WTC11 (cell line): ENCODE measurements around the gene PRDM12. TPM values are rescaled to one million over a fixed set of nuclear protein-coding genes. Genes with fewer than 3 reads are reported as not detected.

Source experiments
- ATAC-seq: fragments of 200-7000 bp; cut with Tn5 transposase; 2 replicates; pipeline ENCODE4 v1.10.0; 2021; ENCODE audit warnings: mild to moderate bottlenecking, moderate library complexity
- CTCF ChIA-PET: fragments of 300-600 bp; sonication (Branson Sonifier 250); formaldehyde crosslinking; loops from one replicate; lab custom pipeline; 2021; ENCODE audit warnings: antibody characterized with exemption; lab: Charles Lee
- POLR2A ChIA-PET: fragments of 350-600 bp; sonication (Branson Sonifier 250); formaldehyde crosslinking; loops from one replicate; lab custom pipeline; 2021; ENCODE audit warnings: antibody characterized with exemption; lab: Charles Lee
- DNase-seq: peaks from one replicate; pipeline ENCODE4 v3.0.0; 2021; ENCODE audit warnings: low spot score
- H3K27ac Mint-ChIP-seq: 2 replicates; pipeline ENCODE4 v1.8.0; 2021; ENCODE audit warnings: mixed read lengths
- H3K27me3 Mint-ChIP-seq: 2 replicates; pipeline ENCODE4 v1.8.0; 2021; ENCODE audit warnings: low read depth, mild to moderate bottlenecking, moderate library complexity, mixed read lengths
- H3K36me3 Mint-ChIP-seq: 2 replicates; pipeline ENCODE4 v1.8.0; 2021; ENCODE audit warnings: mixed read lengths
- H3K4me1 Mint-ChIP-seq: 2 replicates; pipeline ENCODE4 v1.8.0; 2022; ENCODE audit warnings: mixed read lengths
- H3K4me3 Mint-ChIP-seq: 2 replicates; pipeline ENCODE4 v1.8.0; 2021; ENCODE audit warnings: mild to moderate bottlenecking, moderate library complexity, mixed read lengths
- H3K9me3 Mint-ChIP-seq: 2 replicates; pipeline ENCODE4 v1.8.0; 2021; ENCODE audit warnings: mixed read lengths
- ELF4 ChIP-seq: sonication (generic); formaldehyde crosslinking; IDR thresholded peaks from 2 replicates; pipeline ENCODE4 v1.8.1; 2022; ENCODE audit warnings: low read depth, mild to moderate bottlenecking, moderate library complexity, missing genetic modification reagents
- ESRRA ChIP-seq: sonication (generic); formaldehyde crosslinking; IDR thresholded peaks from 2 replicates; pipeline ENCODE4 v1.8.1; 2022; ENCODE audit warnings: mild to moderate bottlenecking, missing genetic modification reagents, borderline replicate concordance
- FOXJ3 ChIP-seq: sonication (generic); formaldehyde crosslinking; IDR thresholded peaks from 2 replicates; pipeline ENCODE4 v1.9.0; 2021; ENCODE audit warnings: missing genetic modification reagents, mild to moderate bottlenecking, borderline replicate concordance
- MXD4 ChIP-seq: fragments of 250-450 bp; sonication (Bioruptor Pico); IDR thresholded peaks from 2 replicates; pipeline ENCODE4 v1.8.0; 2021; ENCODE audit warnings: mild to moderate bottlenecking, moderate library complexity, borderline replicate concordance
- MYBL2 ChIP-seq: sonication (generic); formaldehyde crosslinking; IDR thresholded peaks from 2 replicates; pipeline ENCODE4 v1.8.1; 2023; ENCODE audit warnings: mild to moderate bottlenecking, moderate library complexity, missing genetic modification reagents
- NR1H2 ChIP-seq: sonication (generic); formaldehyde crosslinking; IDR thresholded peaks from 2 replicates; pipeline ENCODE4 v1.9.0; 2021; ENCODE audit warnings: mild to moderate bottlenecking, moderate library complexity, missing genetic modification reagents
- NR3C1 ChIP-seq: sonication (generic); formaldehyde crosslinking; conservative IDR thresholded peaks from 2 replicates; pipeline ENCODE4 v1.8.1; 2023; ENCODE audit warnings: low read depth, mild to moderate bottlenecking, missing genetic modification reagents
- OVOL2 ChIP-seq: fragments of 250-450 bp; sonication (Bioruptor Pico); IDR thresholded peaks from 2 replicates; pipeline ENCODE4 v1.9.0; 2021; ENCODE audit warnings: mild to moderate bottlenecking, borderline replicate concordance
- SOX15 ChIP-seq: fragments of 250-450 bp; sonication (Bioruptor Pico); IDR thresholded peaks from 2 replicates; pipeline ENCODE4 v1.9.0; 2021; ENCODE audit warnings: mild to moderate bottlenecking
- ZBTB21 ChIP-seq: sonication (generic); formaldehyde crosslinking; IDR thresholded peaks from 2 replicates; pipeline ENCODE4 v1.8.1; 2023; ENCODE audit warnings: mild to moderate bottlenecking, missing genetic modification reagents, borderline replicate concordance
- ZNF121 ChIP-seq: sonication (generic); formaldehyde crosslinking; IDR thresholded peaks from 2 replicates; pipeline ENCODE4 v1.8.0; 2023; ENCODE audit warnings: missing genetic modification reagents
- ZNF138 ChIP-seq: sonication (generic); formaldehyde crosslinking; conservative IDR thresholded peaks from 2 replicates; pipeline ENCODE4 v1.8.1; 2022; ENCODE audit warnings: mild to moderate bottlenecking, moderate library complexity, missing genetic modification reagents
- ZNF423 ChIP-seq: fragments of 250-450 bp; sonication (Bioruptor Pico); IDR thresholded peaks from 2 replicates; pipeline ENCODE4 v2.1.2; 2022; ENCODE audit warnings: mild to moderate bottlenecking, moderate library complexity
- total RNA-seq: library from RNA; stranded (reverse); gene quantifications from 3 replicates; pipeline ENCODE4 v1.2.3, GENCODE V29; 2021
- TF ChIP-seq, protein P1 (sequence below): fragments of 250-450 bp; sonication (Bioruptor Pico); IDR thresholded peaks from 2 replicates; pipeline ENCODE4 v1.9.0; 2021; ENCODE audit warnings: mild to moderate bottlenecking
- TF ChIP-seq, protein P2 (sequence below): sonication (generic); formaldehyde crosslinking; IDR thresholded peaks from 2 replicates; pipeline ENCODE4 v1.8.0; 2022; ENCODE audit warnings: mild to moderate bottlenecking, missing genetic modification reagents
- TF ChIP-seq, protein P3 (sequence below): fragments of 250-450 bp; sonication (Bioruptor Pico); conservative IDR thresholded peaks from 2 replicates; pipeline ENCODE4 v1.9.0; 2021; ENCODE audit warnings: mild to moderate bottlenecking
- TF ChIP-seq, protein P4 (sequence below): sonication (generic); formaldehyde crosslinking; IDR thresholded peaks from 2 replicates; pipeline ENCODE4 v1.8.1; 2023; ENCODE audit warnings: mild to moderate bottlenecking, missing genetic modification reagents
- TF ChIP-seq, protein P5 (sequence below): sonication (generic); formaldehyde crosslinking; IDR thresholded peaks from 2 replicates; pipeline ENCODE4 v1.8.0; 2022; ENCODE audit warnings: missing genetic modification reagents

The PRDM12 gene
- total RNA-seq, 1 experiment from 2014 or later = 0.09 TPM

DNA sequence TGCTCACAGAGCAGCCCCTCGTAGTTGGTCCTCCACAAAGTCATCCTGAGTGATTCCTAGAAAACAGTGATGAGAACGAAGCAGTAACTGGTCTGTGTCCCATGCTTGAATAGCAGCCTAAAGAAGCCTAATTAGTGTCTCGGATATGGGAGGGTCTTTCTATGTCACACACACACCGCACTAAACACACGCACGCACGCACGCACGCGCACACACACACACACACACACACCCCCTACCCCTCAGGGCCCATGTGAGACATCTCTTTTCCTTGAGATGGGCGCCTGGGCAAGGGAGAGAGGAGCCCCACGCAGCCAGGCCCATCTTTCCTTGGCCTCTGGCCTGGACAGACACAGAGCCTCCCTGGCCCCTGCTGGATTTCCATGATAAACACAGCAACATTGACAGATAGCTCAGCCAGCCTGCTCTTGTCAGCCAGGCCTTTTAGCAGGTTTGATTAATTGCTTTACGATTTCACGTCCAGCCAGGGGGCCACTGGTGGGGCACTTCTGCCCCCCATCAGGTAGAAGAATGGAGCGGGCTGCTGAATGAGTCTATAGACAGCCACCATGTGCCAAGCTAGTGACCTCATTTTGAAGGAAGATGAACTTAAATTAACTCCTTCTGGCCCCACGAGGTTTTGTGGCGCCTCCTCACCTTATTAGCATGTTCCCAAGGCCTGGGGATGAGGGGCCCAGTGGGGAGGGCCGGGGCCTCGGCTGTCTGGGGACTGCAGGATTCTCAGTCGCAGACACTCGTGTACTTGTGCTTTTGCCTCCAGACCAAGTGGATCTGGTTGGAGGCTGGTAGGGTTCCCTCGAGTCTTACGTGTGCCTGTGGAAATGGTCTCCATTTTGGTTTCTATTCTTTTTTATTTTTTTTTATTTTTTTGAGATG, 36.2 kb upstream of the PRDM12 start:
- Mint-ChIP-seq H3K4me3 (no peak overlapping the region), H3K9me3 (no peaks in the 10 kb centered on the region), H3K36me3 (peaks cover 71% of the 10 kb centered on the region), H3K4me1 (peaks cover 28% of the 10 kb centered on the region), H3K27me3 (no peaks in the 10 kb centered on the region), H3K27ac (peak overlapping the region; percentile 15; the same call in 1 of the 2 replicates)
- TF ChIP-seq, protein P1, sequence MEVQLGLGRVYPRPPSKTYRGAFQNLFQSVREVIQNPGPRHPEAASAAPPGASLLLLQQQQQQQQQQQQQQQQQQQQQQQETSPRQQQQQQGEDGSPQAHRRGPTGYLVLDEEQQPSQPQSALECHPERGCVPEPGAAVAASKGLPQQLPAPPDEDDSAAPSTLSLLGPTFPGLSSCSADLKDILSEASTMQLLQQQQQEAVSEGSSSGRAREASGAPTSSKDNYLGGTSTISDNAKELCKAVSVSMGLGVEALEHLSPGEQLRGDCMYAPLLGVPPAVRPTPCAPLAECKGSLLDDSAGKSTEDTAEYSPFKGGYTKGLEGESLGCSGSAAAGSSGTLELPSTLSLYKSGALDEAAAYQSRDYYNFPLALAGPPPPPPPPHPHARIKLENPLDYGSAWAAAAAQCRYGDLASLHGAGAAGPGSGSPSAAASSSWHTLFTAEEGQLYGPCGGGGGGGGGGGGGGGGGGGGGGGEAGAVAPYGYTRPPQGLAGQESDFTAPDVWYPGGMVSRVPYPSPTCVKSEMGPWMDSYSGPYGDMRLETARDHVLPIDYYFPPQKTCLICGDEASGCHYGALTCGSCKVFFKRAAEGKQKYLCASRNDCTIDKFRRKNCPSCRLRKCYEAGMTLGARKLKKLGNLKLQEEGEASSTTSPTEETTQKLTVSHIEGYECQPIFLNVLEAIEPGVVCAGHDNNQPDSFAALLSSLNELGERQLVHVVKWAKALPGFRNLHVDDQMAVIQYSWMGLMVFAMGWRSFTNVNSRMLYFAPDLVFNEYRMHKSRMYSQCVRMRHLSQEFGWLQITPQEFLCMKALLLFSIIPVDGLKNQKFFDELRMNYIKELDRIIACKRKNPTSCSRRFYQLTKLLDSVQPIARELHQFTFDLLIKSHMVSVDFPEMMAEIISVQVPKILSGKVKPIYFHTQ (CRISPR knock-in tag) = no peak
- TF ChIP-seq ZNF423 (CRISPR knock-in tag) (no peak), NR1H2 (CRISPR knock-in tag) (no peak), ESRRA (CRISPR knock-in tag) (no peak), MYBL2 (CRISPR knock-in tag) (no peak), NR3C1 (no peak), SOX15 (CRISPR knock-in tag) (no peak), MXD4 (CRISPR knock-in tag) (no peak), ZNF138 (CRISPR knock-in tag) (no peak), ZBTB21 (CRISPR knock-in tag) (no peak)
- TF ChIP-seq, protein P2, sequence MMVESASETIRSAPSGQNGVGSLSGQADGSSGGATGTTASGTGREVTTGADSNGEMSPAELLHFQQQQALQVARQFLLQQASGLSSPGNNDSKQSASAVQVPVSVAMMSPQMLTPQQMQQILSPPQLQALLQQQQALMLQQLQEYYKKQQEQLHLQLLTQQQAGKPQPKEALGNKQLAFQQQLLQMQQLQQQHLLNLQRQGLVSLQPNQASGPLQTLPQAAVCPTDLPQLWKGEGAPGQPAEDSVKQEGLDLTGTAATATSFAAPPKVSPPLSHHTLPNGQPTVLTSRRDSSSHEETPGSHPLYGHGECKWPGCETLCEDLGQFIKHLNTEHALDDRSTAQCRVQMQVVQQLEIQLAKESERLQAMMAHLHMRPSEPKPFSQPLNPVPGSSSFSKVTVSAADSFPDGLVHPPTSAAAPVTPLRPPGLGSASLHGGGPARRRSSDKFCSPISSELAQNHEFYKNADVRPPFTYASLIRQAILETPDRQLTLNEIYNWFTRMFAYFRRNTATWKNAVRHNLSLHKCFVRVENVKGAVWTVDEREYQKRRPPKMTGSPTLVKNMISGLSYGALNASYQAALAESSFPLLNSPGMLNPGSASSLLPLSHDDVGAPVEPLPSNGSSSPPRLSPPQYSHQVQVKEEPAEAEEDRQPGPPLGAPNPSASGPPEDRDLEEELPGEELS (CRISPR knock-in tag) = no peak
- TF ChIP-seq, protein P3, sequence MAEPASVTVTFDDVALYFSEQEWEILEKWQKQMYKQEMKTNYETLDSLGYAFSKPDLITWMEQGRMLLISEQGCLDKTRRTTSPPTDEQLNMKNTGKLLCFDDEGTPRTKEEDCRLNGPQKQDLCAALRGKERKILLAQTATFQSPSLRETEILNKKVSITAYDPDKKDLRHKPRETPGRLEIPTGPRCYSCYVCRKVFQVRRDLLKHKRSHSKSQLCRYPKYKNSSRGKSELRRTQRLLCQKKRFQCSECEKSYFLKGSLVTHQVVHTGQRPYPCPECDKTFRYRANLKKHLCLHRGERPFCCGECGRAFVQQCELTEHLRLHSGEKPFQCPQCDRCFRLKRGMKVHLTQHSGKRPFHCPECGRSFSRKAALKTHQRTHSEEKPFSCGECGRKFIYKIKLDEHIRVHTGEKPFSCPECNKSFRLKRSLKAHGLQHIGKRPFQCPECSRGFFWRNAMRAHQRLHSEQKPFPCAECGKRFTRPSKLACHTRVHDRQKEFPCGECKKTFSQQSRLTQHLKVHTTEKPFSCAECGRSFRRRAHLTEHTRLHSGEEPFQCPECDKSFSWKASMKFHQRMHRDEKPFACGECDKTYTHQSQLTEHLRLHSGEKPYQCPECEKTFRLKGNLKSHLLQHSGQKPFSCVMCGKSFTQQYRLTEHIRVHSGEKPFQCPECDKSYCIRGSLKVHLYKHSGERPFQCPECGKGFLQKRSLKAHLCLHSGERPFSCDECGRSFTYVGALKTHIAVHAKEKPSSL (CRISPR knock-in tag) = no peak
- TF ChIP-seq, protein P4, sequence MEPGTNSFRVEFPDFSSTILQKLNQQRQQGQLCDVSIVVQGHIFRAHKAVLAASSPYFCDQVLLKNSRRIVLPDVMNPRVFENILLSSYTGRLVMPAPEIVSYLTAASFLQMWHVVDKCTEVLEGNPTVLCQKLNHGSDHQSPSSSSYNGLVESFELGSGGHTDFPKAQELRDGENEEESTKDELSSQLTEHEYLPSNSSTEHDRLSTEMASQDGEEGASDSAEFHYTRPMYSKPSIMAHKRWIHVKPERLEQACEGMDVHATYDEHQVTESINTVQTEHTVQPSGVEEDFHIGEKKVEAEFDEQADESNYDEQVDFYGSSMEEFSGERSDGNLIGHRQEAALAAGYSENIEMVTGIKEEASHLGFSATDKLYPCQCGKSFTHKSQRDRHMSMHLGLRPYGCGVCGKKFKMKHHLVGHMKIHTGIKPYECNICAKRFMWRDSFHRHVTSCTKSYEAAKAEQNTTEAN (CRISPR knock-in tag) = no peak
- DNase-seq = no peak
- ATAC-seq = no peak
- POLR2A ChIA-PET = no interaction called here
- CTCF ChIA-PET = interaction anchor here (2.2 to 2.5 kb wide), 2 partner anchors 56 to 168 kb away, joined by 10 read pairs; no protein-coding TSS in a partner anchor

DNA sequence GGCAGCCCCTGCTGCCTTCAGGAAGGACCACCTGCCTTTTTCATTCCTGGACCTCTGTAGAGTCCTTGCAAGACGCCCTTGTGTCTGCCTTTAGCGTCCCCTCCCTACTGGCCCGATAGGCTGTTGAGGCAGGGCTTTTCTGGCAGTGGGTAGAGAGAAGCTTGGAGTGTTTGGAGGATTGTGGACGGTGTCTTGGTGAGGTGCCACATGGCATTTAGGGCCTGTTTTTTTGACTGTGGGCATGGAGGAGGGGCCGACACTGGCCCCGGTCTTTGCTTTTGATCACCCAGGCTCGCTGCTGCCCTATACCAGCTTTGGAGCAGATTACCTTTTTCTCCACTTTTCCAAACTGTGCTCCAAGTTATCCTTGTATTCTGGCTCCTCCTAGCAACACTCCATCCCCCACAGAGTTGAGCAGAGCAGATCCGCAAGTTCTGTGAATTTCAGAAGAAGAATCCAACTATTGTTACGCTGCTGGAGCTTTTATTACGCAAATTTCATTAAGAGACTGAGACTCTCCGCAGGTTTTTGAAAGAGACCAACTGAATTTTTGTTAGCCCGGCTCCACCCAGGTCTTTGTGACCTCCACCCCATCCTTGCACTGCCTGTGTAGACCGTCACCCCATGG, 34.8 kb upstream of the PRDM12 start:
- H3K27ac Mint-ChIP-seq = peak overlapping the region; percentile 95
- H3K36me3 Mint-ChIP-seq = peaks cover 60% of the 10 kb centered on the region
- CTCF ChIA-PET = interaction anchor here (0.6 to 1.2 kb wide), 2 partner anchors 53 to 55 kb away, joined by 3 read pairs; no protein-coding TSS in a partner anchor
- H3K4me3 Mint-ChIP-seq = peak overlapping the region; percentile 38
- DNase-seq (no peak), ATAC-seq (peak; percentile 46)
- H3K4me1 Mint-ChIP-seq = peaks cover 28% of the 10 kb centered on the region
- H3K27me3 Mint-ChIP-seq = no peaks in the 10 kb centered on the region
- POLR2A ChIA-PET = interaction anchor here (0.6 kb wide), 2 partner anchors 23 to 133 kb away, joined by 4 read pairs; no protein-coding TSS in a partner anchor
- TF ChIP-seq OVOL2 (CRISPR knock-in tag) (no peak), ZNF121 (no peak), ELF4 (CRISPR knock-in tag) (no peak), FOXJ3 (CRISPR knock-in tag) (no peak)
- TF ChIP-seq, protein P5, sequence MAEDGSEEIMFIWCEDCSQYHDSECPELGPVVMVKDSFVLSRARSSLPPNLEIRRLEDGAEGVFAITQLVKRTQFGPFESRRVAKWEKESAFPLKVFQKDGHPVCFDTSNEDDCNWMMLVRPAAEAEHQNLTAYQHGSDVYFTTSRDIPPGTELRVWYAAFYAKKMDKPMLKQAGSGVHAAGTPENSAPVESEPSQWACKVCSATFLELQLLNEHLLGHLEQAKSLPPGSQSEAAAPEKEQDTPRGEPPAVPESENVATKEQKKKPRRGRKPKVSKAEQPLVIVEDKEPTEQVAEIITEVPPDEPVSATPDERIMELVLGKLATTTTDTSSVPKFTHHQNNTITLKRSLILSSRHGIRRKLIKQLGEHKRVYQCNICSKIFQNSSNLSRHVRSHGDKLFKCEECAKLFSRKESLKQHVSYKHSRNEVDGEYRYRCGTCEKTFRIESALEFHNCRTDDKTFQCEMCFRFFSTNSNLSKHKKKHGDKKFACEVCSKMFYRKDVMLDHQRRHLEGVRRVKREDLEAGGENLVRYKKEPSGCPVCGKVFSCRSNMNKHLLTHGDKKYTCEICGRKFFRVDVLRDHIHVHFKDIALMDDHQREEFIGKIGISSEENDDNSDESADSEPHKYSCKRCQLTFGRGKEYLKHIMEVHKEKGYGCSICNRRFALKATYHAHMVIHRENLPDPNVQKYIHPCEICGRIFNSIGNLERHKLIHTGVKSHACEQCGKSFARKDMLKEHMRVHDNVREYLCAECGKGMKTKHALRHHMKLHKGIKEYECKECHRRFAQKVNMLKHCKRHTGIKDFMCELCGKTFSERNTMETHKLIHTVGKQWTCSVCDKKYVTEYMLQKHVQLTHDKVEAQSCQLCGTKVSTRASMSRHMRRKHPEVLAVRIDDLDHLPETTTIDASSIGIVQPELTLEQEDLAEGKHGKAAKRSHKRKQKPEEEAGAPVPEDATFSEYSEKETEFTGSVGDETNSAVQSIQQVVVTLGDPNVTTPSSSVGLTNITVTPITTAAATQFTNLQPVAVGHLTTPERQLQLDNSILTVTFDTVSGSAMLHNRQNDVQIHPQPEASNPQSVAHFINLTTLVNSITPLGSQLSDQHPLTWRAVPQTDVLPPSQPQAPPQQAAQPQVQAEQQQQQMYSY (CRISPR knock-in tag) = no peak
- H3K9me3 Mint-ChIP-seq = no peaks in the 10 kb centered on the region
